Stomach (tissue), 4 donors: ENCODE results near the gene PRUNE2.

Experiments used
- POLR2A ChIP-seq, 4 donors: fragments of 450-650 bp; IDR thresholded peaks; one replicate each; pipeline ENCODE4 v1.6.1; 2016; ENCODE audit warnings: antibody characterized with exemption in 4 of 4, control low read depth in 2 of 4, mild to moderate bottlenecking in 1 of 4, moderate library complexity in 1 of 4
- POLR2AphosphoS5 ChIP-seq, 3 donors: sonication (generic); formaldehyde crosslinking; IDR thresholded peaks; one replicate each; pipeline ENCODE4 v1.6.1; 2016; ENCODE audit warnings: antibody characterized with exemption in 3 of 3
- TF ChIP-seq, protein P1 (sequence below), 7 experiments: fragments of 450-650 bp in 4 of 7; fragments of 200-600 bp in 3 of 7; sonication (generic) in 3 of 7; IDR thresholded peaks; one replicate each; pipeline ENCODE4 v1.5.1; 2016 to 2019; ENCODE audit warnings: antibody characterized with exemption in 7 of 7, control low read depth in 2 of 7, mild to moderate bottlenecking in 1 of 7

- TF ChIP-seq, protein P1, sequence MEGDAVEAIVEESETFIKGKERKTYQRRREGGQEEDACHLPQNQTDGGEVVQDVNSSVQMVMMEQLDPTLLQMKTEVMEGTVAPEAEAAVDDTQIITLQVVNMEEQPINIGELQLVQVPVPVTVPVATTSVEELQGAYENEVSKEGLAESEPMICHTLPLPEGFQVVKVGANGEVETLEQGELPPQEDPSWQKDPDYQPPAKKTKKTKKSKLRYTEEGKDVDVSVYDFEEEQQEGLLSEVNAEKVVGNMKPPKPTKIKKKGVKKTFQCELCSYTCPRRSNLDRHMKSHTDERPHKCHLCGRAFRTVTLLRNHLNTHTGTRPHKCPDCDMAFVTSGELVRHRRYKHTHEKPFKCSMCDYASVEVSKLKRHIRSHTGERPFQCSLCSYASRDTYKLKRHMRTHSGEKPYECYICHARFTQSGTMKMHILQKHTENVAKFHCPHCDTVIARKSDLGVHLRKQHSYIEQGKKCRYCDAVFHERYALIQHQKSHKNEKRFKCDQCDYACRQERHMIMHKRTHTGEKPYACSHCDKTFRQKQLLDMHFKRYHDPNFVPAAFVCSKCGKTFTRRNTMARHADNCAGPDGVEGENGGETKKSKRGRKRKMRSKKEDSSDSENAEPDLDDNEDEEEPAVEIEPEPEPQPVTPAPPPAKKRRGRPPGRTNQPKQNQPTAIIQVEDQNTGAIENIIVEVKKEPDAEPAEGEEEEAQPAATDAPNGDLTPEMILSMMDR (IDR thresholded peaks at IDR 0.05) = no peak
- no peak for TF ChIP-seq POLR2A (IDR thresholded peaks at IDR 0.05)
- TF ChIP-seq POLR2AphosphoS5 (IDR thresholded peaks at IDR 0.05) = no peak
These were observed 305.8 kb downstream of the PRUNE2 start for GRCh38 chr9:76600007-76600615.
